ENCODE measurements around the gene NRG3.
A peak's percentile ranks its signal among the peaks of the same experiment; 100 is the strongest.

The NRG3 gene

DNA sequence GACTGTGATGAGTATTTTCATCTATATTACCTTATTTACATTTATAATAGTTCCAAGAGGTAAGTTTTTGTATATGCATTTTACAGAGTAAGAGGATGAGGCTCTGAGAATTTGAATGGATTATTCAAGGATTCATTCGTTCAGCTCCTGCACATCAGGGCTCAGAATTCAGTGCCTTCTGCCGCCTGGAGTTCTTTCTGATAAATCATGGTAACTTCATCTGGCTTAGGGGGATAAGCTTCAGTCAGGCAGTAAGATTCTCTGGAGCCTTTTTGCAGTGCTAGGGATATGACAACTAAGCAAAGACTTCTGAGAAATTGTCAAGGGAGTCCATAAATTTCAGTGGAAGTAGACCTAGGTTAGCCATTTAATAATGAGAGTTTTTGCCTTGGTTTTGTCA lies 668.6 kb downstream of the NRG3 start:
- TF ChIP-seq EZH2 (IDR thresholded peaks at IDR 0.05; ENCODE audit: borderline replicate concordance, low read length) (no peak), CTCF (IDR thresholded peaks at IDR 0.05; ENCODE audit: low read length) (no peak)
- H3K36me3 ChIP-seq (ENCODE audit: insufficient read depth, low read length) = peaks cover 92% of the 10 kb centered on the region
- no peak overlapping the region for H3K4me2 ChIP-seq (ENCODE audit: low read length)
- H3K79me2 ChIP-seq (ENCODE audit: insufficient read depth, low read length) = peaks cover 79% of the 10 kb centered on the region
- H3F3A ChIP-seq (ENCODE audit: insufficient read depth, low read length) = no peaks in the 10 kb centered on the region
- H3K9me3 ChIP-seq (ENCODE audit: low read length) = no peaks in the 10 kb centered on the region
- H3K27ac ChIP-seq (ENCODE audit: low read depth, low read length, poor library complexity, severe bottlenecking) = peak overlapping the region; percentile 14
- H3K4me1 ChIP-seq (ENCODE audit: insufficient read depth, low read length, severe bottlenecking) = peaks cover 15% of the 10 kb centered on the region
- H3K4me3 ChIP-seq (ENCODE audit: low read depth, low read length, poor library complexity, severe bottlenecking) = no peak overlapping the region
- H3K9ac ChIP-seq (ENCODE audit: low read length) = no peak overlapping the region
- no peaks in the 10 kb centered on the region for H3K27me3 ChIP-seq (ENCODE audit: insufficient read depth, low read length)
- no peak overlapping the region for H2AFZ ChIP-seq (ENCODE audit: low read length)
- no peaks in the 10 kb centered on the region for H3K9me2 ChIP-seq (ENCODE audit: low read depth, low read length)
- H4K20me1 ChIP-seq (ENCODE audit: insufficient read depth, low read length) = no peaks in the 10 kb centered on the region

- no peak for TF ChIP-seq EZH2 (IDR thresholded peaks at IDR 0.05; ENCODE audit: borderline replicate concordance, low read length)
- H3K9me2 ChIP-seq (ENCODE audit: low read depth, low read length) = no peaks in the 10 kb centered on the region
Measured at GRCh38 chr10:82544377-82544776, 669.4 kb downstream of the NRG3 start.

GRCh38 chr10:82551506-82551905 lies 676.5 kb downstream of the NRG3 start:
- Histone ChIP-seq H3K4me1 (ENCODE audit: insufficient read depth, low read length, severe bottlenecking) (peaks cover 71% of the 10 kb centered on the region), H3K4me2 (ENCODE audit: low read length) (no peak overlapping the region)

More at GRCh38 chr10:82544377-82544776, 669.4 kb downstream of the NRG3 start:
- Histone ChIP-seq H3K4me1 (ENCODE audit: insufficient read depth, low read length, severe bottlenecking) (peaks cover 18% of the 10 kb centered on the region), H4K20me1 (ENCODE audit: insufficient read depth, low read length) (no peaks in the 10 kb centered on the region), H3K9me3 (ENCODE audit: low read length) (no peaks in the 10 kb centered on the region), H3K4me3 (ENCODE audit: low read depth, low read length, poor library complexity, severe bottlenecking) (no peak overlapping the region), H3K79me2 (ENCODE audit: insufficient read depth, low read length) (peaks cover 79% of the 10 kb centered on the region), H3K36me3 (ENCODE audit: insufficient read depth, low read length) (peaks cover 92% of the 10 kb centered on the region), H3F3A (ENCODE audit: insufficient read depth, low read length) (no peaks in the 10 kb centered on the region), H3K9ac (ENCODE audit: low read length) (no peak overlapping the region), H3K4me2 (ENCODE audit: low read length) (no peak overlapping the region), H3K27ac (ENCODE audit: low read depth, low read length, poor library complexity, severe bottlenecking) (no peak overlapping the region), H3K27me3 (ENCODE audit: insufficient read depth, low read length) (no peaks in the 10 kb centered on the region), H2AFZ (ENCODE audit: low read length) (no peak overlapping the region)

More at GRCh38 chr10:82551506-82551905, 676.5 kb downstream of the NRG3 start:
- no peaks in the 10 kb centered on the region for H4K20me1 ChIP-seq (ENCODE audit: insufficient read depth, low read length)
- no peak overlapping the region for H2AFZ ChIP-seq (ENCODE audit: low read length)
- no peaks in the 10 kb centered on the region; the same call in 1 of the 2 replicates for H3K9me3 ChIP-seq (ENCODE audit: low read length)
- no peak for TF ChIP-seq CTCF (IDR thresholded peaks at IDR 0.05; ENCODE audit: low read length)
- TF ChIP-seq EZH2 (IDR thresholded peaks at IDR 0.05; ENCODE audit: borderline replicate concordance, low read length) = no peak
- peaks cover 93% of the 10 kb centered on the region for H3K36me3 ChIP-seq (ENCODE audit: insufficient read depth, low read length)
- no peaks in the 10 kb centered on the region for H3K27me3 ChIP-seq (ENCODE audit: insufficient read depth, low read length)
- H3F3A ChIP-seq (ENCODE audit: insufficient read depth, low read length) = no peaks in the 10 kb centered on the region; the same call in 1 of the 2 replicates
- H3K4me3 ChIP-seq (ENCODE audit: low read depth, low read length, poor library complexity, severe bottlenecking) = no peak overlapping the region
- peaks cover 95% of the 10 kb centered on the region for H3K79me2 ChIP-seq (ENCODE audit: insufficient read depth, low read length)
- no peak overlapping the region for H3K27ac ChIP-seq (ENCODE audit: low read depth, low read length, poor library complexity, severe bottlenecking)
- H3K9me2 ChIP-seq (ENCODE audit: low read depth, low read length) = no peaks in the 10 kb centered on the region
- no peak overlapping the region for H3K9ac ChIP-seq (ENCODE audit: low read length)
